Activated CD8-positive, alpha-beta T cell treated with anti-CD3 and anti-CD28 coated beads for 36 hours (primary cell): Measurements from ENCODE around the gene GRIA1. TPM values are rescaled to one million over a fixed set of nuclear protein-coding genes. Genes with fewer than 3 reads are reported as not detected.

Source experiments
- ATAC-seq: fragments of 200-7000 bp; cut with Tn5 transposase; one replicate; pipeline ENCODE4 v1.10.0; 2021; ENCODE audit warnings: mild to moderate bottlenecking, moderate library complexity
- CTCF ChIA-PET: fragments of 350-600 bp; sonication (Branson Sonifier 250); formaldehyde crosslinking; loops from one replicate; lab custom pipeline; 2021; ENCODE audit warnings: antibody characterized with exemption; lab: Charles Lee
- POLR2A ChIA-PET: fragments of 350-600 bp; sonication (Branson Sonifier 250); formaldehyde crosslinking; loops from one replicate; lab custom pipeline; 2021; ENCODE audit warnings: antibody characterized with exemption; lab: Charles Lee
- DNase-seq: peaks from one replicate; pipeline ENCODE4 v3.0.0-alpha.2; 2020
- H3K27ac Mint-ChIP-seq: one replicate; pipeline ENCODE4 v1.8.0; 2021; ENCODE audit warnings: mild to moderate bottlenecking, mixed read lengths
- H3K27me3 Mint-ChIP-seq: one replicate; pipeline ENCODE4 v1.8.0; 2021; ENCODE audit warnings: mixed read lengths
- H3K36me3 Mint-ChIP-seq: one replicate; pipeline ENCODE4 v1.8.0; 2021; ENCODE audit warnings: low read depth, mixed read lengths
- H3K4me1 Mint-ChIP-seq: one replicate; pipeline ENCODE4 v1.8.0; 2021; ENCODE audit warnings: low read depth, mixed read lengths
- H3K4me3 Mint-ChIP-seq: one replicate; pipeline ENCODE4 v1.8.0; 2021; ENCODE audit warnings: mild to moderate bottlenecking, moderate library complexity, mixed read lengths
- H3K9me3 Mint-ChIP-seq: one replicate; pipeline ENCODE4 v1.8.0; 2021; ENCODE audit warnings: mixed read lengths
- intact Hi-C: fragments of 100-400 bp; cut with micrococcal nuclease; formaldehyde crosslinking; loops from one replicate; pipeline ENCODE4 v1.10.0; 2022
- total RNA-seq, 2 experiments: library from RNA; stranded (reverse); gene quantifications; one replicate each; pipeline ENCODE4 v1.2.3, GENCODE V29; 2021
- TF ChIP-seq, protein P1 (sequence below): fragments of 200-600 bp; IDR thresholded peaks from one replicate; pipeline ENCODE4 v1.8.0; 2022; ENCODE audit warnings: antibody characterized with exemption, mild to moderate bottlenecking

Gene GRIA1
- total RNA-seq, 2 experiments from 2014 or later, result not detected

DNA sequence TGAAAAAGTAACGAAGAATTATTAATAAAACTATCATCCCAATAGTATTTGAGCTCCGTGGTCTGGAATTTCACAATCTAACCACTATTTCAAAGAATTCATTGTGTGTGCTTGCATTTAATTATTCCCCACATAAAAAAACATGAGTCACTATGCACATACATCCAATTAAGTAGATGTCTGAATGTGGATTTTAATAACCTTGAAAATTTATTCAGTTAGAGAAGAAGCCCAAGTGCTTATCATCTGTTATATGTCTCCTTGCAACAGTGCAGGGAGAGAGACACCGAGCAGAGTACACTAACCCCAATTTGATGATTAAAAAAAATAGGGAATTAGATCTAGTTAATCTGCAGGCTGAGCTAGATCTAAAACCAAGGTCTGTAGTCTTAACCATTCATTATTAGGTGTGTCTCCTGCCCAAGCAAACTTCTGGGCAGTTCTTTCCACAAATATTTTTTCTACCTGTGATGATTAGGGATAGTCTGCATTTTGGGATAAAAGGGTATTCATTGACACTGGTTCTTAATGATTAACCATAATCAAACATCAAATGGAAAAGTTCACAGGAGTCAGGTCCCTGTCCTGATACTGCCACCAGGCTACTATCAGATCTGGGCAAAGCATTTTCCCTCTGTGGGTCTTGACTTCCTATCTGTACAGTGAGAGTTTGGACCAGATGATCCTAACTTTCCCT is 164.2 kb downstream of the GRIA1 start:
- intact Hi-C loops, result no loop called here
- ATAC-seq (no peak), DNase-seq (no peak)
- TF ChIP-seq, protein P1, sequence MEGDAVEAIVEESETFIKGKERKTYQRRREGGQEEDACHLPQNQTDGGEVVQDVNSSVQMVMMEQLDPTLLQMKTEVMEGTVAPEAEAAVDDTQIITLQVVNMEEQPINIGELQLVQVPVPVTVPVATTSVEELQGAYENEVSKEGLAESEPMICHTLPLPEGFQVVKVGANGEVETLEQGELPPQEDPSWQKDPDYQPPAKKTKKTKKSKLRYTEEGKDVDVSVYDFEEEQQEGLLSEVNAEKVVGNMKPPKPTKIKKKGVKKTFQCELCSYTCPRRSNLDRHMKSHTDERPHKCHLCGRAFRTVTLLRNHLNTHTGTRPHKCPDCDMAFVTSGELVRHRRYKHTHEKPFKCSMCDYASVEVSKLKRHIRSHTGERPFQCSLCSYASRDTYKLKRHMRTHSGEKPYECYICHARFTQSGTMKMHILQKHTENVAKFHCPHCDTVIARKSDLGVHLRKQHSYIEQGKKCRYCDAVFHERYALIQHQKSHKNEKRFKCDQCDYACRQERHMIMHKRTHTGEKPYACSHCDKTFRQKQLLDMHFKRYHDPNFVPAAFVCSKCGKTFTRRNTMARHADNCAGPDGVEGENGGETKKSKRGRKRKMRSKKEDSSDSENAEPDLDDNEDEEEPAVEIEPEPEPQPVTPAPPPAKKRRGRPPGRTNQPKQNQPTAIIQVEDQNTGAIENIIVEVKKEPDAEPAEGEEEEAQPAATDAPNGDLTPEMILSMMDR, result no peak
- POLR2A ChIA-PET, result no interaction called here
- CTCF ChIA-PET, result no interaction called here
- Mint-ChIP-seq H3K27me3 (peaks cover 2% of the 10 kb centered on the region), H3K4me1 (no peaks in the 10 kb centered on the region), H3K9me3 (no peaks in the 10 kb centered on the region), H3K36me3 (no peaks in the 10 kb centered on the region), H3K4me3 (no peak overlapping the region), H3K27ac (no peak overlapping the region)

DNA sequence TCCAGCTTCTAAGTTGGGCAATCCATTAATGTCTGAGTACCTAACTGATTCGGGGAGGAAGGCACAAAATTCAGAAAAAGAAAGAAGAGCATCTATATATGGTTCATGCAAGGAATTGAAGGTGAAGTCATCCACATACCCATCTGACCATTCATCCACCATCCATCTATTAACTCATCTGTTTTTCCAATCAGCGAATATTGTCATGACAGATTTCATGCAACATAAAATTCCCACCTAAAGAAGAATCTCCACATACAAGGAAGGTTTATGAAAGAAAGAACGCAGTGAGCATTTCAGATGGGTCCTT is 164.7 kb downstream of the GRIA1 start:
- POLR2A ChIA-PET, result no interaction called here
- ATAC-seq (no peak), DNase-seq (no peak)
- intact Hi-C loops, result no loop called here
- CTCF ChIA-PET, result no interaction called here
- H3K27ac Mint-ChIP-seq, result no peak overlapping the region
- H3K27me3 Mint-ChIP-seq, result peaks cover 2% of the 10 kb centered on the region
- H3K4me1 Mint-ChIP-seq, result no peaks in the 10 kb centered on the region
- no peaks in the 10 kb centered on the region for H3K9me3 Mint-ChIP-seq
- H3K4me3 Mint-ChIP-seq, result no peak overlapping the region
- H3K36me3 Mint-ChIP-seq, result no peaks in the 10 kb centered on the region
- TF ChIP-seq, protein P1, result no peak

DNA sequence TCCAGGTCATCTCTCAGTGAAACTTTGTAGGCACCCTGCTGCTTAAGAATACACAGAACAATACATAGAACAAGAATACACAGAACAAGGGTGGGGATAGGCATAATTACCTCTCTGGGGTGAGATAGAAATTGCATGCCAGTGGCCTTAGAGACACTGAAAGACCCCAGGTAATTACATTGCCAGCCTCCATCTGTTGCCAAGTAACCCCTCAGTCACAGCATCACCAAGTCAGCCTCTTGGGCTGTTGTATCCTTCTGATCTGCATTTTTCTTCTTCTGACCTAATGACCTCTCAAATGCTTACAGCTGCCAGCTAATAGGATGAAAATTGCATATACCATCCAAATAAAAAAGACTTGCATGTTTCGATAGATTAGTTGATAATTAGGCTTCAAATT is 167.7 kb downstream of the GRIA1 start:
- Mint-ChIP-seq H3K27ac (no peak overlapping the region), H3K27me3 (peaks cover 2% of the 10 kb centered on the region), H3K4me3 (no peak overlapping the region), H3K36me3 (no peaks in the 10 kb centered on the region), H3K4me1 (no peaks in the 10 kb centered on the region), H3K9me3 (no peaks in the 10 kb centered on the region)
- DNase-seq, result no peak
- ChIA-PET CTCF (no interaction called here), POLR2A (no interaction called here)
- TF ChIP-seq, protein P1, result no peak
- intact Hi-C loops, result no loop called here
- ATAC-seq, result no peak

DNA sequence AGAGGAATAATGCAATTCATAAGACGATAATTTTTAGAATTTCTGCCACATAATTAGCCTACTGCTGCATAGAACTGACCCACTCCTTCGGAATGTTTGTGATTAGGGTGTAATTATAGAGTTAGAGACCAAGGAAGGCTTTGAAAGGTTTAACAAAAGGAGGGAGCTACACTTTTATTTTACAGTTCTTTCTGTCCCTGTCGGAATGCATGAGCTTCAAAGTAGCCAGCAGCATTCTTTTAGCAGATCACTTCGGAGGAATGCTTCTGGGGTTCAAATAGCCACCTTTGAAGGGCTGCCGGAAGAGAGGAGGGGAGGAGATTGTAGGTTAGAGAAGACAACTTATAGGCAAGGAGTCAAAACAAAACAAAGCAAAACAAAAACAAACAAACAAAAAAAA is 168.1 kb downstream of the GRIA1 start:
- CTCF ChIA-PET, result no interaction called here

DNA sequence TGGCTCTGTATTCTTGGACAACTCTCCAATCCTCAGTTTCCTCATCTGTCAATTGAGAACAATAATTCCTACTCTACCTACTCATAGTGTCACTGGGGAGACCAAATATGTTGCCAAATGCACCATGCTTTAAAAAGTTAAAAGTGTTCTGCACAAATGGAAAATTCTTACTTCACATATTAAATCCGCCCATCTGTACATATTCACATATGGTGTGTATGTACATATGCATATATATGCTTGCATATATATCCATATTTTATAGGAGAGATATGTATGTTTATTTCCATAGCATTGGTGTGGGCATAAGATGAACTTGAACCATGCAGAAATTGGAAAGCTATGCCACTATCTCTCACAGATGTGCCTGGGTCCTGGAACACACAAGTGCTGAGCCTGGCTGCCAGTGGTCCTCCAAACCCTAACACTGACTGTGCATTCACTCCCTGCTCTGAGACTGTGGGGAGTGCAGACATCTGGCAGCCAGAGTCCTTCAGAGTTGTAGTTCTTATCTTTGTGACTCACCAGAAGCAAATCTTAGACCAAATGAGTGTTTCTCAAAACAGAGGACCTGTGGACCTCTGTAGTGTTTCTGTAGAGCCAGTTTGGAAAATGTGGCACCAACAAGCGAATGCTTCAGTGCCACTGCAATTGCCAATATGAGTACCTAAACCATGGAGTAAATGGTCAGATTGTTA is 168.7 kb downstream of the GRIA1 start:
- no peak for DNase-seq
- H3K27me3 Mint-ChIP-seq, result peaks cover 2% of the 10 kb centered on the region
- ATAC-seq, result no peak
- no peak overlapping the region for H3K27ac Mint-ChIP-seq
- intact Hi-C loops, result no loop called here
- no peaks in the 10 kb centered on the region for H3K36me3 Mint-ChIP-seq
- ChIA-PET POLR2A (no interaction called here), CTCF (no interaction called here)
- no peaks in the 10 kb centered on the region for H3K4me1 Mint-ChIP-seq
- TF ChIP-seq, protein P1, result no peak
- H3K4me3 Mint-ChIP-seq, result no peak overlapping the region
- no peaks in the 10 kb centered on the region for H3K9me3 Mint-ChIP-seq

More for the DNA sequence above, 168.1 kb downstream of the GRIA1 start:
- no peak overlapping the region for H3K27ac Mint-ChIP-seq
- H3K4me1 Mint-ChIP-seq, result no peaks in the 10 kb centered on the region
- no peaks in the 10 kb centered on the region for H3K9me3 Mint-ChIP-seq
- DNase-seq (no peak), ATAC-seq (no peak)
- H3K4me3 Mint-ChIP-seq, result no peak overlapping the region
- intact Hi-C loops, result no loop called here
- H3K36me3 Mint-ChIP-seq, result no peaks in the 10 kb centered on the region
- POLR2A ChIA-PET, result no interaction called here
- peaks cover 2% of the 10 kb centered on the region for H3K27me3 Mint-ChIP-seq
- TF ChIP-seq, protein P1, result no peak
